Mesothelial cell of epicardium (in vitro differentiated cells): ENCODE results near the gene SERINC5. TPM values are rescaled to one million over a fixed set of nuclear protein-coding genes. Genes with fewer than 3 reads are reported as not detected.

Experiments
- DNase-seq, 2 experiments: peaks; one replicate each; pipeline ENCODE4 v3.0.0; 2021; ENCODE audit warnings: low spot score in 2 of 2; ENCODE audit not compliant: unreplicated experiment in 2 of 2
- H3K27ac Mint-ChIP-seq: 2 replicates; pipeline ENCODE4 v1.8.0; 2021; ENCODE audit warnings: mixed read lengths
- H3K27me3 Mint-ChIP-seq: 2 replicates; pipeline ENCODE4 v1.8.0; 2021; ENCODE audit warnings: low read depth, mixed read lengths
- H3K36me3 Mint-ChIP-seq: 2 replicates; pipeline ENCODE4 v1.8.0; 2021; ENCODE audit warnings: mixed read lengths
- H3K4me1 Mint-ChIP-seq: 2 replicates; pipeline ENCODE4 v1.8.0; 2021; ENCODE audit warnings: mixed read lengths
- H3K4me3 Mint-ChIP-seq: 2 replicates; pipeline ENCODE4 v1.8.0; 2021; ENCODE audit warnings: mild to moderate bottlenecking, moderate library complexity, mixed read lengths
- H3K9me3 Mint-ChIP-seq: 2 replicates; pipeline ENCODE4 v1.8.0; 2021; ENCODE audit warnings: mixed read lengths
- total RNA-seq: library from RNA; stranded (reverse); gene quantifications from 3 replicates; pipeline ENCODE4 v1.2.1, GENCODE V29; 2021
- TF ChIP-seq, protein P1 (sequence below): fragments of 200-600 bp; sonication (generic); IDR thresholded peaks from one replicate; pipeline ENCODE4 v1.5.0; 2021; ENCODE audit warnings: antibody characterized with exemption; ENCODE audit not compliant: unreplicated experiment

SERINC5 gene
- total RNA-seq, 1 donor from 2014 or later = 89.5 TPM

DNA sequence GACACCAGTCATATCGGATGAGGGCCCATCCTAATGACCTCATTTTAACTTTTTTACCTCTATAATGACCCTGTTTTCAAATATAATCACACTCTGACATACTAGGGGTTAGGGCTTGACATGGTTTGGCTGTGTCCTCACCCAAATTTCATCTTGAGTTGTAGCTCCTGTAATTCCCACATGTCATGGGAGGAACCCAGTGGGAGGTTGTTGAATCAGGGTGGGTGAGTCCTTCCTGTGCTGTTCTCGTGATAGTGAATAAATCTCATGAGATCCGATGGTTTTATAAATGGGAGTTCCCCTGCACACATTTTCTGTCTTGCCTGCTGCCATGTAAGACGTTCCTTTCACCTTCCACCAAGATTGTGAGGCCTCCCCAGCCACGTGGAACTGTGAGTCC is 148.9 kb downstream of the SERINC5 start:
- Mint-ChIP-seq H3K4me1 (peaks cover 44% of the 10 kb centered on the region), H3K36me3 (no peaks in the 10 kb centered on the region), H3K27ac (no peak overlapping the region), H3K9me3 (peaks cover 6% of the 10 kb centered on the region), H3K4me3 (no peak overlapping the region), H3K27me3 (no peaks in the 10 kb centered on the region)
- DNase-seq = no peak
- TF ChIP-seq, protein P1, sequence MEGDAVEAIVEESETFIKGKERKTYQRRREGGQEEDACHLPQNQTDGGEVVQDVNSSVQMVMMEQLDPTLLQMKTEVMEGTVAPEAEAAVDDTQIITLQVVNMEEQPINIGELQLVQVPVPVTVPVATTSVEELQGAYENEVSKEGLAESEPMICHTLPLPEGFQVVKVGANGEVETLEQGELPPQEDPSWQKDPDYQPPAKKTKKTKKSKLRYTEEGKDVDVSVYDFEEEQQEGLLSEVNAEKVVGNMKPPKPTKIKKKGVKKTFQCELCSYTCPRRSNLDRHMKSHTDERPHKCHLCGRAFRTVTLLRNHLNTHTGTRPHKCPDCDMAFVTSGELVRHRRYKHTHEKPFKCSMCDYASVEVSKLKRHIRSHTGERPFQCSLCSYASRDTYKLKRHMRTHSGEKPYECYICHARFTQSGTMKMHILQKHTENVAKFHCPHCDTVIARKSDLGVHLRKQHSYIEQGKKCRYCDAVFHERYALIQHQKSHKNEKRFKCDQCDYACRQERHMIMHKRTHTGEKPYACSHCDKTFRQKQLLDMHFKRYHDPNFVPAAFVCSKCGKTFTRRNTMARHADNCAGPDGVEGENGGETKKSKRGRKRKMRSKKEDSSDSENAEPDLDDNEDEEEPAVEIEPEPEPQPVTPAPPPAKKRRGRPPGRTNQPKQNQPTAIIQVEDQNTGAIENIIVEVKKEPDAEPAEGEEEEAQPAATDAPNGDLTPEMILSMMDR = no peak

DNA sequence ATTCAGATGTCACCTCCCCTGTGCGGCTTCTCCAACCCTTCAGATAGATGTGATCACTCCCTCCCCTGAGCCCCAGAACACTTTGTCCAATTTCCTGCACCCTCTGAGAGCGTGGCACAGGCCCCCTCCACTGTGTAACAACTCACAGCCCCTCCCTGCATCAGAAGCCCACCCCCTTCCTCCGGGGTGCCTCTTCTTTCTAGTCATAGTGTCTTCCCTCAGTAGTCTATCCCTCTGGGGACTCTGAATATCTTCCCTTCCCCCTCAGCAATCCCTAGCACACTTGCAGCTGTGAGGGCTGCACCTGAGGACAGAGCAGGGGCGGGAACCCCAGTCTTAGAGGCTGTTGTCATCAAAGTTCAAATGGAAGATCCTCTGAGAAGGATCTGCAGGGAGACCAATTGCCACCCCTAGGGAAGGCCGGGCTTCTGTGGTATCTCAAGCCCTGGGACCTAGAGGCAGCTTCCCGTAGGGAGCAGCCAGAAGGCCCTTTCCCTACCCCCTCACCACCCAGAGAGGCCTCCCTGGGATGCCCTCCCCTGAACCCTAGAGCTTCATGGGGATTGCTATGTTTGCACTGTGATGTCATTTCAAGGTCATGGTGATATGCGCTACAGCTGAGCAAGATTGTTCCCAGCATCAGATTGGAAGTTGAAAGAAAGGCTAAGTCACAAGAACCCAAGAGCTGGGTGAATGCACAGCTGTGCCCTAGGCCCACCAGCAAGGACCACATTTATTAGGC is 150.0 kb downstream of the SERINC5 start:
- H3K4me1 Mint-ChIP-seq = peaks cover 33% of the 10 kb centered on the region
- H3K27ac Mint-ChIP-seq = no peak overlapping the region
- no peaks in the 10 kb centered on the region for H3K36me3 Mint-ChIP-seq
- no peak for DNase-seq
- H3K9me3 Mint-ChIP-seq = peaks cover 6% of the 10 kb centered on the region
- TF ChIP-seq, protein P1 = no peak
- H3K4me3 Mint-ChIP-seq = no peak overlapping the region
- no peaks in the 10 kb centered on the region for H3K27me3 Mint-ChIP-seq

DNA sequence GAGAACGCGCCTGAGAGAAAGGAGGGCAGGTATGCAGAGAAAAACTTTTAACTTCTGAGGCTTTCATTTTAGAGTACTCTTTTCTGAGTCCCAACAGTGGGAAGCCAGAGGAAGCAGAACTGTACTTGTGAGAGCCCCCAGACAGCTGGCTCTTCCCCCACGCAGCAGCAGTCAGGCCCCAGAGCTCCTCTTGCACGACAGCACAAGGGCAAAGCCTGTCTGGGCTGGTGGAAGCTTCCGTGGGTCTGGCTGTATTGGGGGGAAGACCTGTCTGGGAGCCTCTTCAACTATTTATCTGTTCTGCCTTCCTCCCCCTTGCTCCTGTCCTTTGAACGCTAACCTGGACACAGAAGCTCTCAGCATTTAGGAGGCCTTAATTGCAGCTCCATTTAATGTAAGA is 152.5 kb downstream of the SERINC5 start:
- H3K27ac Mint-ChIP-seq = peak overlapping the region; percentile 55
- TF ChIP-seq, protein P1 = no peak
- H3K9me3 Mint-ChIP-seq = peaks cover 6% of the 10 kb centered on the region
- H3K4me1 Mint-ChIP-seq = peaks cover 17% of the 10 kb centered on the region
- H3K36me3 Mint-ChIP-seq = no peaks in the 10 kb centered on the region
- no peak overlapping the region for H3K4me3 Mint-ChIP-seq
- no peak for DNase-seq
- no peaks in the 10 kb centered on the region for H3K27me3 Mint-ChIP-seq

DNA sequence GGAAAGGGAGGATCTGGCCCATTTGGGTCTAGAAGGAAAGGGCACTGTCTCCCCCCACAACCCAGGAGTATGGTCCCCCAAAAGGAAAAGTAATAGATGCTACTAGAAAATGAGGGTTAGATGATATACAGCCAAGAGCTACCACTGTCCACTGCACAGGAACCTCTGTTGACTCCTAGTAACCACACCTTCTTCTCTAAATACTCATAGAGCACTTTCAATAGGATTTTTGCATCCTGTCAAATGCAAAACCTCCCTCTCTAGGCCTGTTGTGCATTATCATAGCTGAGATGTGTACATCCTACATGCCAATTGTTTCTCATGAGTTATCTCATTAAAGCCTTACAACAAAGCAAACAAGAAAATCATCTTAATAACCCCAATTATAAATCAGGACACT is 153.9 kb downstream of the SERINC5 start:
- Mint-ChIP-seq H3K36me3 (no peaks in the 10 kb centered on the region), H3K9me3 (peaks cover 3% of the 10 kb centered on the region), H3K27ac (no peak overlapping the region), H3K27me3 (no peaks in the 10 kb centered on the region), H3K4me1 (peaks cover 23% of the 10 kb centered on the region), H3K4me3 (no peak overlapping the region)
- DNase-seq = no peak
- TF ChIP-seq, protein P1 = no peak

DNA sequence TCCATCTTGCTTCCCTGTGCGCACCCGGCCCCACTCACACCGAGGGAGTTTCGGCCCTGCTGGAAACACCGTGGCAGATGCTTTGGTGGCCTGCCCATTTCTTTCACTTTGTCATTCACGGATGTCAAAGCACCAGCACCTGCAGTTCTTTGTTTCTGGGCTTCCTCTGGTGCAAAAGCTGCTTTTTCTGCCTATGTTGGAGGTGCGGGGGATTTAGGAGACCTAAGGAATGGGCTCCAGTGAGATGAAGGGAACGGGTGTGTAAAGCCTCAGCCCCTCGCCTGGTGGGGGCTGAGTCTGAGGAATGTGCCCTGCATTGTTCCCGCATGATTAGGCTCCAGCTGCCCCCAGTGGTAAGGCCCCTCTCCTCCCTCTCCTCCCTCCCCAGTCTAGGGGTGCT is 158.4 kb downstream of the SERINC5 start:
- Mint-ChIP-seq H3K4me3 (no peak overlapping the region), H3K4me1 (peaks cover 17% of the 10 kb centered on the region), H3K36me3 (no peaks in the 10 kb centered on the region), H3K27me3 (no peaks in the 10 kb centered on the region), H3K9me3 (no peaks in the 10 kb centered on the region), H3K27ac (no peak overlapping the region)
- no peak for DNase-seq
- TF ChIP-seq, protein P1 = no peak
